Measurements from ENCODE around the gene C1QBP.

GRCh38 chr17:5472511-5472910, 33.6 kb upstream of the C1QBP start:
- TF ChIP-seq CTCF (conservative IDR thresholded peaks at IDR 0.05; ENCODE audit: low read depth, low read length) (no peak), RFX5 (IDR thresholded peaks at IDR 0.05; ENCODE audit: low read depth, low read length) (no peak), POLR2A (IDR thresholded peaks at IDR 0.05; ENCODE audit: low read depth, low read length) (no peak), CHD1 (IDR thresholded peaks at IDR 0.05; ENCODE audit: low read depth, low read length) (no peak), MAZ (IDR thresholded peaks at IDR 0.05; ENCODE audit: borderline replicate concordance, low read depth, low read length) (no peak), USF2 (IDR thresholded peaks at IDR 0.05; ENCODE audit: low read depth, low read length) (no peak), CEBPB (IDR thresholded peaks at IDR 0.05; ENCODE audit: low read depth, low read length) (no peak), RCOR1 (IDR thresholded peaks at IDR 0.05; ENCODE audit: insufficient replicate concordance, low read length) (no peak)
